ENCODE results near the gene CLCN1.

Gene CLCN1

GRCh38 chr7:143363016-143363937 is 47.4 kb downstream of the CLCN1 start:
- no peak for TF ChIP-seq CTCF (IDR thresholded peaks at IDR 0.05; ENCODE audit: control insufficient read depth, insufficient read depth, low read depth, low read length, missing control alignments)
- H3K4me3 ChIP-seq (ENCODE audit: control insufficient read depth, low read depth, low read length): peak overlapping the region; percentile 2
- DNase-seq (ENCODE audit: low read depth): no peak

DNA sequence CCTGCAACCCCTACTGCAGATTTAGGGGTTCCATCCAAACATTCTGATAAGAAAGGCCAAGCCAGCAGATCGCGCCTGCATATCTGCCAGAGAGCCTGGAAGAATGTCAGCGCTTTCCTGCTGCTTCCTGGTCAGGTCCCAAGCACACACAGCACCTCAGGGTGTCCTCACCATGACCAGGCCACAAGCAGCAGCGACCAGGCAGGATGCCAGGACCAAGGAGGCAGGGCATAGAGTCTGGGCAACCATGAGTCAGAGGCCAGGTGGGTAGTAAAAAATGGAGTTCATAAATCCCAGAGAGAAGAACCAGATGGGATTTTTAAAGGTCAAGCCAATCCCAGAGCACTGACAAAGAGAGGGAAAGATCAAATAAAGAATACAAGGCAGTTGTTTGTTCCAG is 52.1 kb downstream of the CLCN1 start:
- TF ChIP-seq CTCF (IDR thresholded peaks at IDR 0.05; ENCODE audit: control insufficient read depth, insufficient read depth, low read depth, low read length, missing control alignments): no peak
- DNase-seq (ENCODE audit: low read depth): no peak
- no peak overlapping the region for H3K4me3 ChIP-seq (ENCODE audit: control insufficient read depth, low read depth, low read length)

DNA sequence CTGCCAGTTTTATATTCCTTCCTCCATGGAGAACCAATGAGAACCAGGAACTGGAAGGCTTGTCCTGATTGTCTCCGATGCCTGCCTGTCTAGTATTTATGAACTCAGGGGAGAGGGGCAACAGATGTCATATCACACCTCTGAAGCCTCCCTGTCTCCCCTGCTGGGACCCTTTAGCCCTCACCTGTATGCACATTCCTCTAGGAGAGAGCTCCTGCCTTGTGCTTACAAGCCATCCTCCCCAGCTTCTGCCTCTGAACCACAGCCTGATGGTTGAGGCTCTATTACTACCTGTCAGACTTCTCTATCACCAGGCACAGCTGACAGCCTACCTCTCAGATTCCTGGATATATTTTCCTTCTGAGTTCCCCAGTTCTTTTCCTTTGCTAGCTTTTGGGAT is 52.5 kb downstream of the CLCN1 start:
- DNase-seq (ENCODE audit: low read depth): no peak
- H3K4me3 ChIP-seq (ENCODE audit: control insufficient read depth, low read depth, low read length): no peak overlapping the region
- TF ChIP-seq CTCF (IDR thresholded peaks at IDR 0.05; ENCODE audit: control insufficient read depth, insufficient read depth, low read depth, low read length, missing control alignments): no peak

GRCh38 chr7:143369678-143370651 is 54.1 kb downstream of the CLCN1 start:
- H3K4me3 ChIP-seq (ENCODE audit: control insufficient read depth, low read depth, low read length): no peak overlapping the region
- no peak for TF ChIP-seq CTCF (IDR thresholded peaks at IDR 0.05; ENCODE audit: control insufficient read depth, insufficient read depth, low read depth, low read length, missing control alignments)

DNA sequence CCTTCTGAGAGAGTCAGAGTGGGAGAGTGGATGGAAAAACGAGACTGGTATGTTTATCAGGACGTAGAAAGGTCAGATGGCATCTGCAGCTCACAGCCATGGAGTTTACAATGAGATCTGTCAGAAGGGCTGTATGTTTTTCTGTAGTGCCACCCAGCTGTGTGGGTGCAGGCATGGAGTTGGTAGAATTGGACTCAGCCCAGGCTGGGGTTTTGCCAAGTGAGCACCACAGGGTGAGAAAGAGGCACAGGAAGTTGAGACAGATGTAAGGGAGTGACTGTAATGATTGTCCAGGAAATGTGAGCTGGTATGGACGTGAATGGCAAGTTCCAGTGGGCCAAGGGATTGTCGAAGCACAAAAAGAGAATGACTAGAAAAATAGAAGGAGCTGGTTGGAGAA is 56.2 kb downstream of the CLCN1 start:
- no peak for TF ChIP-seq CTCF (IDR thresholded peaks at IDR 0.05; ENCODE audit: control insufficient read depth, insufficient read depth, low read depth, low read length, missing control alignments)
- DNase-seq (ENCODE audit: low read depth): no peak
- no peak overlapping the region for H3K4me3 ChIP-seq (ENCODE audit: control insufficient read depth, low read depth, low read length)

More at GRCh38 chr7:143369678-143370651, 54.1 kb downstream of the CLCN1 start:
- no peak for DNase-seq (ENCODE audit: low read depth)

DNA sequence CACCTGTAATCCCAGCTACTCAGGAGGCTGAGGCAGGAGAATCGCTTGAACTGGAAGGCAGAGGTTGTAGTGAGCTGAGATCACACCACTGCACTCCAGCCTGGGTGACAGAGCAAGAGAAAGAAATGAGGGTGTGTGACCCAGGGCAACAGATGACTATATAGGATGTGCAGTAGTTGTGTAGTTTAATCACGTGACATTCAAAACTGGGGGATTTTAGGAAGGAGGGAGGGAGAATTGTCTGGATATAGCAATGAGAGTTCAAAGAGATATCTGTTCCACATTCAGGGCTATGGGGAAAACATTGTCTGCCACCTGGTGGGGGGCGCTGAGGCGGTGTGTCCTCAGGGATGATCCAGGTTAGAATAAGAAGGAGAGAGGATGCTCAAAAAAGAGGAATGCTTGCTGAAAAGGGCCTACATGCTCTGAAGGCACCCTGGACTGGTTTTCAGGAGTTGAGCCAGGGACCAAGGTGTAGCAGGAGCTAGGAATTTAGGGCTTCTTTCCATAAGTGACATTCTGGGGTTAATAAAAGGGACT is 57.4 kb downstream of the CLCN1 start:
- DNase-seq (ENCODE audit: low read depth): no peak
- no peak for TF ChIP-seq CTCF (IDR thresholded peaks at IDR 0.05; ENCODE audit: control insufficient read depth, insufficient read depth, low read depth, low read length, missing control alignments)
- H3K4me3 ChIP-seq (ENCODE audit: control insufficient read depth, low read depth, low read length): no peak overlapping the region
